IPS-11a (cell line): ENCODE results near the gene RTKN.
A peak's percentile ranks its signal among the peaks of the same experiment; 100 is the strongest.
"Not testable (repeated sequence)": the region's sequence is repeated elsewhere in the genome, so short reads cannot be mapped to it uniquely, and the experiment has no call there.

Experiments used
- H3K4me3 ChIP-seq: one replicate; pipeline ENCODE4 v1.5.1; 2013; ENCODE audit warnings: low read depth, low read length, control low read depth

The RTKN gene

GRCh38 chr2:74462054-74462785 is 20.5 kb upstream of the RTKN start:
- H3K4me3 ChIP-seq: no peak overlapping the region

- no peak overlapping the region for H3K4me3 ChIP-seq
Measured at GRCh38 chr2:74461187-74462053, 19.7 kb upstream of the RTKN start.

- H3K4me3 ChIP-seq: not testable (repeated sequence)
Measured at GRCh38 chr2:74460187-74460586, 18.4 kb upstream of the RTKN start.

GRCh38 chr2:74459503-74460118 is 17.9 kb upstream of the RTKN start:
- H3K4me3 ChIP-seq: not testable (repeated sequence)

GRCh38 chr2:74458938-74459363 is 17.2 kb upstream of the RTKN start:
- H3K4me3 ChIP-seq: peak overlapping the region; percentile 97

- peak within 1 kb of the TSS; percentile 97 for H3K4me3 ChIP-seq
Measured at GRCh38 chr2:74458132-74458937, 16.6 kb upstream of the RTKN start, which contains the start of gene WBP1. Gene WBP1, plus strand, starts transcription at chr2:74458438. Its CDS starts 165 bp downstream, at chr2:74458603.

- peak overlapping the region; percentile 70 for H3K4me3 ChIP-seq
Measured at GRCh38 chr2:74457549-74458131, 15.9 kb upstream of the RTKN start.

GRCh38 chr2:74457129-74457548 is 15.4 kb upstream of the RTKN start:
- peak overlapping the region; percentile 70 for H3K4me3 ChIP-seq

GRCh38 chr2:74454654-74455511 is 13.1 kb upstream of the RTKN start, which contains the start of gene INO80B:
Gene INO80B, plus strand, starts transcription at chr2:74455087. Its CDS starts 30 bp downstream, at chr2:74455117.
- peak within 1 kb of the TSS; percentile 81 for H3K4me3 ChIP-seq

GRCh38 chr2:74450570-74451190 is 8.9 kb upstream of the RTKN start:
- no peak overlapping the region for H3K4me3 ChIP-seq

- H3K4me3 ChIP-seq: no peak overlapping the region
Measured at GRCh38 chr2:74448771-74449170, 7.0 kb upstream of the RTKN start.

GRCh38 chr2:74447230-74447999 is 5.7 kb upstream of the RTKN start:
- no peak overlapping the region for H3K4me3 ChIP-seq

- no peak overlapping the region for H3K4me3 ChIP-seq
Measured at GRCh38 chr2:74444498-74445318, 3.0 kb upstream of the RTKN start.

GRCh38 chr2:74442483-74443297 is 953 bp upstream of the RTKN start:
- H3K4me3 ChIP-seq: peak overlapping the region; percentile 78

GRCh38 chr2:74441170-74441689 is 507 bp downstream of the RTKN start:
- peak overlapping the region; percentile 78 for H3K4me3 ChIP-seq
